Dedifferentiated amniotic fluid mesenchymal stem cell (primary cell): Measurements from ENCODE around the gene ZNF629.

Experiments used
- DNase-seq: peaks from one replicate; pipeline ENCODE4 v3.0.0-alpha.2; 2016; ENCODE audit errors: extremely low spot score

The ZNF629 gene

DNA sequence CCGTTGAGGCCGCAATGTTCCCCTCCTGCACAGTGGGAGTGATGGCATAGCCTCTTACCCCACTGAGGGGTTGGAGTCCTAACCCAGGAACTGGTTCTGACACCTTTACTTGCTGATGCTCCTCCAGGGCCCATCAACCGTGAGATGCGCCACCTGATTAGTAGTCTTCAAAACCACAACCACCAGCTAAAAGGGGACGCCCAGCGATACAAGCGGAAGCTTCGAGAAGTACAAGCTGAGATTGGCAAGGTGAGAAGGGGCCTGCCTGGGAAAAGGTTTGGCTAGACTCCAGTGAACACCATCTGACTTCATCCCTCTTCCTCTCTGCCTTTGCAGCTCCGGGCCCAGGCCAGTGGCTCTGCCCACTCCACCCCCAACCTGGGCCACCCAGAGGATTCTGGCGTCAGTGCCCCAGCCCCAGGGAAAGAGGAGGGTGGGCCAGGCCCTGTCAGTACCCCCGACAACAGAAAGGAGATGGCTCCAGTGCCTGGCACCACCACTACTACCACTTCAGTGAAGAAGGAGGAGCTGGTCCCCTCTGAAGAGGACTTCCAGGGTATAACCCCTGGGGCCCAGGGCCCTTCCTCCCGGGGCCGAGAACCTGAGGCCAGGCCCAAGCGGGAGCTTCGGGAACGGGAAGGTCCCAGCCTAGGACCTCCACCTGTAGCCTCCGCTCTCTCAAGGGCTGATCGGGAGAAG, 19.1 kb downstream of the ZNF629 start:
- no peak for DNase-seq

DNA sequence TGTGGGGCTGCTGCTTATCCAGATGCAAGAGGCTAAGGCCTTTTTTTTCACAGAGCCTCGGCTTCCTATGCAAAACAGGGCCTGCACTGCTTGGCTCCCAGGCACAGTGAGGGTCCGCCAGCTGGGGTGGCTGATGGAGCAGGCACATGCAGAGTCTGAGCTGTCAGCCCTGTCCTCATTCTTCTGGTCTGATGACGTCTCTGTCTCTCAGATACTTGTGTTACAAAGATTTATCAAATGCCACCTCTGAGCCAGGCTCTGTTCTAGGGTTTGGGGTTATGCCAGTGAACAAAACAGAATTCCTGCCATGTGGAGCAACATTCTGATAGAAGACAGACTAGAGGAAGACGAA, 20.1 kb downstream of the ZNF629 start:
- DNase-seq = no peak

DNA sequence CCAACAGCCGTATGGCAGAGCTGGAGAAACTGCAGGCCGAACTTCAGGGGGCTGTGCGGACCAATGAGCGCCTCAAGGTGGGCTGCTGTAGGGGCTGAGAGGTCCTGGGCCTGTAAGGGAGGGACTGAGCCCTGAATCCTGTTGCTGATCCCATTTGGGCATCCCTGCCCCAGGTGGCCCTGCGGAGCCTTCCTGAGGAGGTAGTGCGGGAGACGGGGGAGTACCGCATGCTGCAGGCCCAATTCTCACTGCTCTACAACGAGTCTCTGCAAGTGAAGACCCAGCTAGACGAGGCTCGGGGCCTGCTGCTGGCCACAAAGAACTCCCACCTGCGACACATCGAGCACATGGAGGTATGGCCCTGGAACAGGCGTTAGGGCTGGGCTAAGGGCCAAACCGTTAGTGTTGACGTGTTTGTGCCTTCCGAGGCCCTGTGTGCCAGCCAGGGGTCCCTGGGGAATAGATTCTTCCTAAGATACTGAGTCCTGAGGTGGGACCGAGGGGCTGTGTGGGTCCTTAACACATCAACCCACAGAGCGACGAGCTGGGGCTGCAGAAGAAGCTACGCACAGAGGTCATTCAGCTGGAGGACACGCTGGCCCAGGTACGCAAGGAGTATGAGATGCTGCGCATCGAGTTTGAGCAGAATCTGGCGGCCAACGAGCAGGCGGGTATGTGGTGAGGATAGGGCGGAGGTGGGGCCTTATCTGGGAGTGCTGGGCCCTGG, 20.6 kb downstream of the ZNF629 start:
- DNase-seq = no peak

DNA sequence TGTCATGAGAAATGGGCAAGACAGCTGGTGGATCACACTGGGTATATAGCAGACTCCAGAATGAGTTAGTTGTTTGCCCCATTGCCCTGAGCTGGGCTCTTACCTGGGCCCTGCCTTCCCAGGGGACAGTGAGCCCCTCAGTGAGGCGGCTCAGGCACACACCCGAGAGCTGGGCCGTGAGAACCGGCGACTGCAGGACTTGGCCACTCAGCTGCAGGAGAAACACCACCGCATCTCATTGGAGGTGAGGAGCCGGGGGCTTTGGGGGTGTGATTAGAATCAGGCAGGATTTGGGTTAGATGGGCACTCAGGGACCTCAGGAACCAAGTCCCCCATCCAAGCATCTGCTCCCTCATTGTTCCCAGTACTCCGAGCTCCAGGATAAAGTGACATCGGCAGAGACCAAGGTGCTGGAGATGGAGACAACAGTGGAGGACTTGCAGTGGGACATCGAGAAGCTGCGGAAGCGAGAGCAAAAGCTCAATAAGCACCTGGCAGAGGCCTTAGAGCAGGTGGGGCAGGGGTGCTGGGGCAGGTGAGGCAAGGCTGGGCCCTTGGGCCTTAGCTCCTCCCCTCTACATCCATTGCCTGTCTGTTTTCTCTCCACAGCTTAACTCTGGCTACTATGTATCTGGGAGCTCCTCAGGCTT, 22.1 kb downstream of the ZNF629 start:
- no peak for DNase-seq

DNA sequence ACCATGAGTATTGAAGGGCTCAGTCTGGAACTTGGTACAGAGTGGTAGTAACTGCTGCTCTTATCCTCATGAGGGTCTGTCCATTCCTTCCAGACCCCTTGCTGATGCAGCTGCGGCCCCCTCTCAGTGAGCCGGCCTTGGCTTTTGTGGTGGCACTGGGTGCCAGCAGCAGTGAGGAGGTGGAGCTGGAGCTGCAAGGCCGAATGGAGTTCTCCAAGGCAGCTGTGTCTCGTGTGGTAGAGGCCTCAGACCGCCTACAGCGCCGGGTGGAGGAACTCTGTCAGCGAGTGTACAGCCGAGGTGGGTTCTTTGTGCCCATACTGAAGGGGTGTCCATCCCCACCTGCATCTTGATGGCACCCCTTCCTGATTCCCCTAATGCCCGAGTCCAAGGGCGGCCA, 22.9 kb downstream of the ZNF629 start:
- no peak for DNase-seq

DNA sequence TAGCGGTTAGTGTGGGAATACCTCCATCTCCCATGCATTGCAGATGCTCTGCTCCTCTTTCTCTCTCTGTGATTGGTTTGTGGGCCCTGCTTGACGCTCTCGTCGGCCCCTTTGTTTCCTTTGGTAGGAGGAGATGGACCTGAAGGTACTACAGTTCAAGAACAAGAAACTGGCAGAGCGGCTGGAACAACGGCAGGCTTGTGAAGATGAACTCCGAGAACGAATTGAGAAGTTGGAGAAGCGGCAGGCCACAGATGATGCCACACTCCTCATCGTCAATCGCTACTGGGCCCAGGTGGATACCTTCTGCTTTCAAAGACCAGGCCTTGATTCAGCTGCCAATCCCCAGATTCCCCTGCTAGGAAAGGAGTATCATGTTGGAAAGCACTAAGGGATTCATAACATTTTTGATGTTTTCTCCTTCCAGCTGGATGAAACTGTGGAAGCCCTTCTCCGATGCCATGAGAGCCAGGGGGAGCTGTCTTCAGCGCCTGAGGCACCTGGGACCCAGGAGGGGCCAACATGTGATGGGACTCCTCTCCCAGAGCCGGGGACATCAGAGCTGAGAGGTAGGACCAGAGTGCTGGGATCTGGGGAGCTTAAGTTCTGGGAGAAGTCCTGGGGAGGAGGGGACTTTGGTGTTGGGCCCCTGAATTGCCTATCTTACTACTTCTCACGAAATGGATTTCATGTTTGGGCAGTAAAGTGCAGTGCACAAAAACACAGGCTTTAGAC, 23.8 kb downstream of the ZNF629 start:
- no peak for DNase-seq

DNA sequence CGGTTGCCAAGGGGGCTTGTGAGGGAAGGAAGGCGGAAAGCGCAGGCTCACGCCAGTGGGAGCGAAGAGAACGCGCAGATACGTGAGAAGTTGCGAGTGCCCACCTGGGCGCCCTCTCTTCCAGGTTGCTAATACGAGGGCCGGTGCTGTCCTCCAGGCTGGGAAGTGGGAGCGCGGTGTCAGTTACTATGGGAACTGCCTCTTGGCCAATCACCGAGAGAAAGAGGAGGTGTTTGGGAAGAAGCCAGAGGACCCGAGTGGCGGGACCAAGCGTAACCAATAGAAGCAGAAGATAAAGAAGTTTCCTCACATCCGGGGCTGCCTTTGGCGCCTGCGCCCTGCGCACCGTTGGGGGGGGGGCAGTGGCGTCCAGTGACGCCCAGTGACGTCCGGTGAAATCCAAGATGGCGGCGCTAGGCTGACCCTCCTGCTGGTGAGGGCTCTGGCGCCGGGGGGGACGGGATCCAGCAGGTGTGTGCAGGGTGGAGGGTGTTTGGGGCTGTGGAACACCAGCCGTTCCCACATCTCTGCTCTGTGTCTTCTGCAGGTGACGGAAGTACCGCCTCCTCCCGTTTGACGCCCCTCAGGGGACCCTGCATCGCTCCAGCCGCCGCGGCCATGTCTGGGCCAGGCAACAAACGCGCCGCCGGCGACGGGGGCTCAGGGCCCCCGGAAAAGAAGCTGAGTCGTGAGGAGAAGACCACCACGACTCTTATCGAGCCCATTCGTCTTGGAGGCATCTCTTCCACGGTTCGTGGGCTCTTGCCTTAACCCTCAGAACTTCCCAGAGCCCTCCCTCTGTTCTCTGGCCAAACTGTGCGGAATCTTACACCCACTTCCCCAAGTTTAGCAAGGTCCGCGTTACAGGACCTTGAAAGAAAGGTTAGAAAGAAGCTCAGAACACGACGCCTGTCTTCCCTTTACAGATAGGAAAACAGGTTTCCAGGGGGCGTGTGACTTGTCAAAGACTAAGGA, 24.8 kb downstream of the ZNF629 start, which contains the start of the genes CFAP119 and RNF40:
TSS of gene CFAP119 (minus strand) at position 135 of the 975 bp plus-strand sequence. CDS start 314 bp downstream, outside the sequence.
TSS of gene RNF40 (plus strand) at position 395 of the 975 bp plus-strand sequence. CDS start at position 619, 224 bp downstream.
- DNase-seq = peak; percentile 97

DNA sequence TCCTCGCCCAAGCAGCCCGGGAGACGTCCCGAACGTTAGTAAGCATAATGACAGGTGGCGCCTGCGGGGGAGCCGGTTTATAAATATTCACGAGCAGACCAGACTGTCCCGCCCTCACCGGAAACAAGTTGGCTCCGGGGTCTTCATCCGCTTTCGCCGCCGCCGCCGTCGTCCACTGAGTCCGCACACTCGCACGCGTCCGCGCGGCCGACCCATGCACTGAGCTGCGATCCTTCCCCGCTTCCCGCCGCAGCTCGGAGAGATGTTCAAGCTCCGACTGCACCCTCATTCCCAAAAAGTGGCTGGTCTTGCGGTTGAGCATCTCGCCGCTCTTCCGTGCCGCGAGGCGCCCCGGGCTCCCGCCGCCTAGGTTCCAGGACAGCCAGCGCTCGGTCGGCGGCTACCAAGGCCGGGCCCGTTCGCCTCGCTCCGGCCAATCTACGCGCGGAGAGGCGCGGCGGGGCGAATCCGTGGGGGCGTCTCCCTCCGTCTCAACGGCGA, 25.5 kb downstream of the ZNF629 start:
- DNase-seq = no peak

DNA sequence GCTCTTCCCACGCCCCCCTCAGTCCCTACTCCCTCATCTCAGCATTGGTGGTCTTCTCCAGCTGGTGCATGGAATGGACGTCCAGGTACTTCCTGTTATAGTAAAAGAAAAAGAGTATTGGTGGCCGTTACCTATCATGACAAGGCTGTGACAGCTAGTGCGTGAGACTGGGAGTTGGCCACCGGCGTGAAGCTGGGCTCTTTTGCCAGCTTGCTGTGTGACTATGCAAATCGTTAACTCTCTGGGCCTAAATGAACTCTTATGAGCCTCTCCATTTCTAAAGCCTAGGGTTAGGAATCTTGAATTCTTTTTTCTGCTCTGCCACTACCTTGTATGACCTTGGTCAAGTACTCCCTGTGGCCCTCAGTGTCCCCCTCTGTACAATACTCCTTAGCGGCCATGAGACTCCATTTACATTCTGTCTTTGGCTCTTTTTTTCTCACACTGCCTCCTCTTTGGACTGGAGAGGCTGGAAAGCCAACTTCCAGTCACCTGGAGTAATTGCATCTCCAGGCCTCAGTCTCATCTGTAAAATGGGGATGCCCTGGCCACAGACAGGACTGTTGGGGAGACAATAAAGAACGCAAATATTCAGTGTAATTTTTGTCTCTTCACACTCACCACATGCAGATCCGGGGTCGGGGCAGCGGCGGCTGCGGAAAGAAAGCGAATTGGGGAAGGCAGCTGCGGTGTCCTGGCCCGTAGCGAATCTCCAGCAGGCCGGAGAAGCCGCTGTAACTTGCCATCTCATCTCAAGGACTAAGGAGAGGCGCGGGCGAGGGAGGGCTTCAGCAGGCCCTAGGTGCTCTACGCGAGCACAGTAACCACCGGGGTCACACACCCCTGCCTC, 26.2 kb downstream of the ZNF629 start:
- no peak for DNase-seq

DNA sequence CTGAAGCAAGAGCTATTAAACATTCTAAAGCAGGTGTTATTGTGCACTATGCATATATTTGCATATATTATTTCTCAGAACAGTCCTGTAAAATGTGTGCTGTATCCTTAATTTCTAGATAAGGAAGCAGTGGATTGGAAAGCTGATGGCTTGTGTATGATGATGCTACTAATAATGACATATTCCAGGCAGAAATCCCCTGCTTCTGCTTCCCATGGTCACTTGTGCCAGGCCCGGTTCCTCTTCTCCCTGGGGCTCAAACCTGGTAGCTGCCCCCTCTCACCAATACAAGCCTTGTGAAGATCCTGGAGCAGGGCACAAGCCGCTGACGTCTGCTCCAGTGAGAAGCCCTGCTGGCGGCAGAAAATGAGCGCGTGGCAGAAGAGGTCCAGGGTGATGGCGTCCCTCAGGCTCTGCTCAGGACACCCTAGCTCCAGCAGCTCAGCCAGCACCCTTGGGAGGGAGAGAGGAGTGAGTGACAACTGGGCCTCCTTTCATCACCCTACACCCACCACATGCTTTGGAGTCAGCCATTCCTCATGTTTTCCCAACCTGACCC, 26.9 kb downstream of the ZNF629 start:
- no peak for DNase-seq

DNA sequence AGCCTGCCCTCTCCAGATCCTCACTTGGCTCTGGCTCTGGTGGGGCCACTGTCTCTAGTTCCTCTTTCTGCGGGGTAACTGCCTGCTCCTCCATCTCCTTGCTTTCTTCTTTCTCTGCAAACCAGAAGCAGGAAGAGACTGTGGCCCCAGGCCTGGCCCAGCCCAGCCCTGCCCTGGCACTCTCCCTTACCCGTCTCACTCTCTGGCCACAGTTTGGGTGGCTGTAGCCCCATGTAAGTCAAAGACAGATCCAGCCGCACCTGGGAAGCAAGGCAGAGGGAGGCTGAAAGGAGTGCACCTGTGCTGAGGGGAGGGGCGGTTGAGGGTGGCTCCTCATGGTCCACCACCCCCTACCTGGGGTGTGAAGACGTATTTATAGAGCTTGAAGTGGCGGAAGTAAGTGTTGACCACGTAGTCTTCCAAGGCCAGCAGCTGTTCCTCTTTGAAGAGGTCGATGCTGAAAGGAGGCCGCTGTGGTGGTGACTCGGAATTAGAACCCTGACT, 28.0 kb downstream of the ZNF629 start:
- DNase-seq = no peak

DNA sequence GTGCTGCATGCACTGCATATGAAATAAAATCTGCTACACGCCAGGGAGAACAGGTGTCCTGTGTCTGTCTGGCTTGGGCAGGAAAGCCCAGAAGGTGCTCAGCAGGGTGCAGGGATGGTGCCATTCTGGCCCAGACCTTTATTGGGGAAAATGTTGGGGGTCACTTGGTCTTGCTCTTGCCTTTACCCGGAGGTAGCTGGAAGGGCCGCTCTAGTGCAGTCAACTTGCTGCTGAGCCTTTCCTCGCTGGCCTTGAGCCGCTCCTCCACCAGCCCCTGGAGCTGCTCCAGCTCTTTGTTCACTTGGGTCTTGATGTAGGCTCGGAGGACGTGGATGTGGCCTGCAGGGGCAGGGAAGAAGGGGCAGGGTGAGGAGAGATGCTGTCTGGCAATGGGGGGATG, 29.7 kb downstream of the ZNF629 start:
- DNase-seq = no peak

DNA sequence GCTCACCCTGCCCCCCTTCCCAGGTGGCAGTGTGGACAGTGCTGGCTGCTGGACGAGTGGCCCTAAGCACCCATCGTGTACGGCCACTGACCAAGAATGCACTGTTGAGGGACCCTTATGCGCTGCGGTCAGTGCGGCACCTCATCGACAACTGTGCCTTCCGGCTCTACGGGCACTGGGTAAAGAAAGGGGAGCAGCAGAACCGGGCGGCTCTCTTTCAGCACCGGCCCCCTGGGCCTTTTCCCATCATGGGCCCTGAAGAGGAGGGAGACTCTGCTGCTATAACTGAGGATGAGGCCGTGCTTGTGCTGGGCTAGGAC, 30.3 kb downstream of the ZNF629 start:
- no peak for DNase-seq

DNA sequence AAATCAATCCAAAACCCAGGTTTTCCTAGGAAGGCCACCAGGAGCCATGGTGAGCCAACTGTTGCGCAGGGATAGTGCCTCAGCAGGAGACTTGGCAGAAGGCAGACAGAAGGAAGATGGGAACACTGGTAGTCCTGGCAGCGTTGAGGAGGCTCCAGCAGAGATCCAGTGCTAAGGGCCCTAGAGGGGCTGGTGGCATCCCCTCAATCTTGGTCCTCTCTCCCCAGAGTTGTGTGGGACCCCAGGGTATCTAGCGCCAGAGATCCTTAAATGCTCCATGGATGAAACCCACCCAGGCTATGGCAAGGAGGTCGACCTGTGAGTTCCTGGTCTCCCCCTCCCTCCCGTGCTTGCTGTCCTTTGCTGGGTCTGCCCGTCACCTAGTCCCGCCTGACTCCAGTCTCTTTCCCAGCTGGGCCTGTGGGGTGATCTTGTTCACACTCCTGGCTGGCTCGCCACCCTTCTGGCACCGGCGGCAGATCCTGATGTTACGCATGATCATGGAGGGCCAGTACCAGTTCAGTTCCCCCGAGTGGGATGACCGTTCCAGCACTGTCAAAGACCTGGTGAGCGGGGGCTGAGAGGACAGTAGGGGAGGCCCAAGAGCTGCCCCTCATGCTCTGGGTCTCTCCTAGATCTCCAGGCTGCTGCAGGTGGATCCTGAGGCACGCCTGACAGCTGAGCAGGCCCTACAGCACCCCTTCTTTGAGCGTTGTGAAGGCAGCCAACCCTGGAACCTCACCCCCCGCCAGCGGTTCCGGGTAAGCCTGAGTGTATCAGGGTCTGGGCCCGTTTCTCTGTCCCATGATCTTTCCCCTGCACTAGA, 30.8 kb downstream of the ZNF629 start:
- no peak for DNase-seq

DNA sequence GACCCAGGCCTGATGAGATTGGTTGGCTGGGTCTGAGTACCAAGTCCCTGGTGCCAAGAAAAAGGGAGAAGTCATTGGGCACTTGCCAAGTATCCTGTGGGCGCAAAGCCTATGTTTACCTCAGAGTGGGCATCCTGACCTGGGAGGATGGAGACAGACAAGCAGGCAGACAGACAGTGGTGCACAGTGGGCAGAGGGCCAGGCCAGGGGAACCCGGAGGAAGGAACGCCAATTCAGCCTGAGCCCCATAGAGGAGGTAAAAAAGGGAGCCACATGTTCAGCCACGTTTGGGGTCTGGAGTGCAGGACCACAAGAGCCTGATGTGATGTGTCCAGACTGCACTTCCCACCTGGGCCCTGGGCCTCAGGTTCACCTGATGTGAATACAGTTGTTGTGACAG, 33.4 kb downstream of the ZNF629 start:
- no peak for DNase-seq

DNA sequence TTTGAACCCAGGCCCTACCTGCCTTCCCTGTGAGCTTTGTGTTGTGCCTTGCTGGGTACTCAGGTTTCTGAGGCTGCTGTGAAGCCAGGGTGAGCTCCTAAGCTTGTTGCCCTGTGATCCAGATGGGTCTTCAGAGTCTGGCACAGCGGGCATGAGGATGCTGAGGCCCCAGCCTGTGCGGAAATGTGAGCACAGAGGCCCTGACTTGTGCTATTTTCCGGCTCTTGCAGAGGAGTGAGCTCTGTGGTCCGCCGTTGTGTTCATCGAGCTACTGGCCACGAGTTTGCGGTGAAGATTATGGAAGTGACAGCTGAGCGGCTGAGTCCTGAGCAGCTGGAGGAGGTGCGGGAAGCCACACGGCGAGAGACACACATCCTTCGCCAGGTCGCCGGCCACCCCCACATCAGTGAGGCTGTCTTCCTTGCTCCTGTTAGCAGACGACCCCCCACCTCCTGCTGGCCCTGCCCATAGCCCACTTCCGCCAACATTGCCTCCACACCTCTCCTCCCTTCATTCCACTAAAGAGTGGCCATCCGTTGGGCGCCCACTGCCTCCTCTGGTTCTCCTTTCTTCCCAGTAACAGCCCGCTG, 36.0 kb downstream of the ZNF629 start:
- no peak for DNase-seq

DNA sequence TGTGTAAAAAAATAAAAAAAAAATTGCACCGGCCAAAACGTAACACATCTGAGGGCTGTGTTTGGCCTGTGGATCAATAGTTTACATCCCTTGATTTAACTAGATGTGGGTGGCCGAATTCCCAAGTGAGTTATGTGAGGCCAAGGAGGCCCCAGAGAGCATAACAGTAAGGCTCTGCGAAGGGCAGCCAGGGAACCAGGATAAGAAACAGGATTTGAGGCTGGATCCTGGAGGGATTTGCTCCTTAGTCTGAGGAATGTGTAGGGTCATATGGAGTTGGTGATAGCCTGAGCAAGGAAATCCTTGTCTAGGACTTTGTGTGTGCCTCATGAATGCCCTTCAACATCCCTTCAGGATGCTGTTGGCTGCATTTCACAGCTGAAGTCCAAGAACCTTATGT, 36.8 kb downstream of the ZNF629 start:
- DNase-seq = no peak
